ENCODE data around the gene WFDC10B.

GRCh38 chr20:45670139-45670538, 34.7 kb downstream of the WFDC10B start, which contains the start of gene WFDC11:
- no peak for TF ChIP-seq REST (IDR thresholded peaks at IDR 0.05; ENCODE audit: insufficient read depth in 1 of 2, low read depth in 2 of 2, low read length in 1 of 2)
- no peak for TF ChIP-seq CTCF (IDR thresholded peaks at IDR 0.05)
- no peak for TF ChIP-seq POLR2AphosphoS5 (IDR thresholded peaks at IDR 0.05; ENCODE audit: low read depth, low read length)
- TF ChIP-seq SIN3A (IDR thresholded peaks at IDR 0.05; ENCODE audit: borderline replicate concordance, insufficient read depth, low read depth, low read length): no peak
- no peak for TF ChIP-seq TCF7L2 (IDR thresholded peaks at IDR 0.05; ENCODE audit: low read depth, low read length)
